ENCODE data around the gene SS18L1.

The SS18L1 gene

DNA sequence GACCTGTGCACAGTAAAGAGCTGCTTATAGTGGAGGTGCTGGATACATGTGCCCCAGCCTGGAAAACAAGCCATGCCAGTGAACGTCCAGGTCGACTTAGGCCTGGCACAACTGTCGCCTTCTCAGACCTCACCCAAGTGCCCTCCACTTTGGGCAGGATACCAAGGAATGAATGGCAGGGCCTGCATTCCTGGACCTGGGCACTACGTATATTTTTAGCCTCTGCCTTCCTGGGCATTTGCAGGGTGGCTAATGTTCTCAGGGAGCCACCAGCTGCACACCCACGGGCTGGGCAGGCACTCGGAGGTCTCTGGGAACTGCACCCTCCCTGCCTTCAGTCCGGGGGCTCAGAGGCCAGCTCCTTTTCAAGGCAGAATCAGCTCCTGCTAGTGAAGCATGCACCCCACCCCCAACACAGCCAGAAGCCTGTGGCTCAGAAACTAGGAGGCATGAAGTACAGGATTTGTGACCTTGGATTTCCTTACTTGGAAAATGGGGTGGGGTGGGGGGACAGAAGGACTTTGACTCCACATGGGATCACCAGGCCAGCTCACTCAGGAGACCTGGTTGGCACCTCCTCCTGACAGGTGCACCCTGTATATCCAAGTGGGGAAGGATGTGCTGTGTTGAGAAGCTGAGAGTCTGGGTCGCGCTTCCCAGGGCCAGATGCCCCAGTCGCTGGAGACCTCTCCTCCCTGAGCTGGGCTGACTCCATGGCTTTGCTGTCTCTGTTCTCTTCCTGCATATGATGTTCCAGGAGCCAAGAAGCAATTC, 23.8 kb upstream of the SS18L1 start:
- Histone ChIP-seq H3K4me3 (no peak overlapping the region), H3K27ac (no peak overlapping the region)

DNA sequence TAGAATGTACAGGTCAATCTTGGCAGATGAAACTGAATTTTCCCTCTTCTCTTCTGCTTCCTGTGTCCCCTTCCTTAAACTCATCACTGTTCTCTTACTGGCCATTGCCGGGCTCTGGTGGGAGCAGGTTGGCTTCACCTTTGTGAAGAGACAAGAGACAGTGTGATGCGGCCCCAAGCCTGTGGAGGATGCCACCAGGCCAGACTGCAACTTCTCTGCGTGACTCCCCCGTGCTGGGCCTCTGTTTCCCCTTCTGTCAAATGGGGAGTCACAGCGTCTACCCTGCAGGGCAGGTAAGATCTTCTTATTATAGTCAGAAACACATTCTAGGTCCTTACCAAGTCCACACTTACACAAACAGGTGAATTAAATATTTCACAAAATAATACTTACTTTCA, 23.2 kb upstream of the SS18L1 start:
- Histone ChIP-seq H3K27ac (no peak overlapping the region), H3K4me3 (no peak overlapping the region)

DNA sequence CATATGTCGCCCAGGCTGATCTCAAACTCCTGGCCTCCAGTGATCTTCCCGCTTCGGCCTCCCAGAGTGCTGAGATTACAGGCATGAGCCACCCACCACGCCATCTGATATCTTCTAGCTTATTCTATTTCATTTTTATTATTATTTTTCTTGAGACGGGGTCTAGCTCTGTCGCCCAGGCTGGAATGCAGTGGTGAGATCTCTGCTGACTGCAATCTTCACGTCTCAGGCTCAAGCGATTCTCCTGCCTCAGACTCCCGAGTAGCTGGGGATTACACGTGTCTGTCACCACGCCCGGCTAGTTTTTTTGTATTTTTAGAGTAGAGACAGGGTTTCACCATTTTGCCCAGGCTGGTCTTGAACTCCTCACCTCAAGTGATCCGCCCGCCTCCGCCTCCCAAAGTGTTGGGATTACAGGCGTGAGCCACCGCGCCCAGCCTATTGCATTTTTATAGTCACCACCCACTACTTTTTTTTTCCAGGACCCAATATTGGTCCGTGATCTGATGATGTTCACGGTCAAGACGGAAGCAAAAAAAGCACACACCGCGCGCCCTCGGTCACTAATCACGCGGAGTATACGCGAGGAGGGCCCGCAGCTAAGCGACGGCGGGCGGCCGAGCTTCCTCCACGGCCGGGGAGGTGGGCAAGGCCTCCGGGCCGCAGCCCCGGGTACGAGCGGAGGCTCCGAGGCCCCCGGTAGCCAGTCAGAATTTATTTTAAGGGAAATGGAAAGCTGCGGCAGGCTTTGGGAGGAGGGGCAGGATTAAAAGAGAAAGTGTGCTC, 22.4 kb upstream of the SS18L1 start:
- peak overlapping the region; percentile 51 to 97 (median 89) for H3K27ac ChIP-seq
- H3K4me3 ChIP-seq, result peak overlapping the region; percentile 75 to 96 (median 90)

DNA sequence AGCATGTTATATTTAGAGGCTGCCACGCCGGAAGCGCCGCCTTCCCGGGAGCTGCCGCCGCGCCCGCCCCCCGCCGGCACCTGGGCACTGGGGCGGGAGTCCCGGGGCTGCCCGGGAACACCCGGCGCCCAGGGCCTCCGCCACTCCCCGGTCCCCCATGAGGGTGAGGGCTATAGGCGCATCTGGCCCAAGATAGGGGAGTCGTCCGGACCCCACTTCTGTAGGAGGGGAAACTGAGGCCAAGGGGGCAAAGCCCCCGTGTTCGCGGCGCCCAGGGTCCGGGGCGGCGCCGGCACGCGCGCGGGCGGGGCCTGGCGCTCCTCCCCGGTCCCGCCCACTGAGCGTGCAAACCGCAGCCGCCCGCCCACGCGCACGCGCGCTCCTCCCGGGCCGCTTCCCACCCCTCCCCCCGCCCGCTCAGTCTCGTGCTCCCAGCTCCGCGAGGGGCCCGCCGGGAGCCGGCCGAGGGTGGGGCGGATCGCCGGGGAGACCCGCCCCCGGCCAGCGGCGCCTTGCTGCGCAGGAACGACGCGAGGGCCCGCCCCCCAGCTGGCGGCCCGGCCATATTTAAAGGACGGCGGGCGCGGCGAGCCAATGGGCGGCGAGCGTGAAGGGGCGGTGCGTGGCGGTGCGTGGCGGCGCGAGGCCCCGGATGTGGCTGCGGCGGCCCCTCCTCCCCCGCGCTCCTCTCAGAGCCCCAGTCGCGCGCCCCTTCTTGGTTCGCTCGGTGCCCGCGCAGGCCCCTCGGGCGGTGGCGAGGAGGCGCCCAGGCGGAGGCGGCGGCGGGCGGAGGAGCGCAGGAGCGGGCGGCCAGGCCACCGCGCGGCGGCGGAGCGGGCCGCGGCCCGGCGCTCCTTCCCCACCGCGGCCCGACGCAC, 21.6 kb upstream of the SS18L1 start, which contains the start of gene LSM14B:
Gene LSM14B, plus strand, starts transcription at position 700 of the 878 bp plus-strand sequence. CDS start 192 bp downstream, outside the sequence.
- Histone ChIP-seq H3K4me3 (peak within 1 kb of the TSS; percentile 75 to 96 (median 90)), H3K27ac (peak within 1 kb of the TSS; percentile 51 to 97 (median 89))

DNA sequence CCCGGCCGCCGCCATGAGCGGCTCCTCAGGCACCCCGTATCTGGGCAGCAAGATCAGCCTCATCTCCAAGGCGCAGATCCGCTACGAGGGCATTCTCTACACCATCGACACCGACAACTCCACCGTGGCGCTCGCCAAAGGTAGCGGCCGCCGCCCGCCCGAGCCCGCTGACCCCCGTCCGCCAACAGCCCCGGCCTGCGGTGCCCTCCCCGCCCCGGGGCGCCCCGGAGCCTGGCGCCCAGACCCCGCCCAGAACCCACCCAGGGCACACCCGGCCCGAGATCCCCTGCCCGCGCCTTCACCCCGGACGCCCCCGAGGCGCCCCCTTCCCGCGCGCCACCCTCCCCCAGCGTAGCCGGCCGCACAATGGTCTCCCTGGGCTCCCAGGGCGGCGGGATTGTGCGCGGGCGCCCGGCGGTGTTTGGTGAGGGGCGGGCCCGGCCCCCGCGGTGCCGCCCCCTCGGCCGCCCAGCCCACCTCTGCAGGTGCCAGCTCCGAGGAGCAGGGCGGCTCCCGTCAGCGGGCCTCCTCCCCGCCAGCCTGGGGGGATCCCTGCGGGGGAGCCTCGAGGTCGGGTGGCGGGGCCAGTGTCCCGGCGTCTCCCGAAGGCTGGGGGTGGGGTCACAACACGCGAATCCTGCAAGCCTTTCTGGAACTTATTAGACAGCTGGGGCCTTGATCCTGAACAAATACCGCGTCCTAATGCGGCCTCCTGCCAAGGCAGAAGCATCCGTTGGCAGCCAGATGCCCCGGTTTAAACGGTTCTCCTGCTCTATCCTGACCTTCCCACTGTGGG, 20.7 kb upstream of the SS18L1 start:
- H3K4me3 ChIP-seq, result peak overlapping the region; percentile 72 to 96 (median 90)
- peak overlapping the region; percentile 42 to 96 (median 87) for H3K27ac ChIP-seq

DNA sequence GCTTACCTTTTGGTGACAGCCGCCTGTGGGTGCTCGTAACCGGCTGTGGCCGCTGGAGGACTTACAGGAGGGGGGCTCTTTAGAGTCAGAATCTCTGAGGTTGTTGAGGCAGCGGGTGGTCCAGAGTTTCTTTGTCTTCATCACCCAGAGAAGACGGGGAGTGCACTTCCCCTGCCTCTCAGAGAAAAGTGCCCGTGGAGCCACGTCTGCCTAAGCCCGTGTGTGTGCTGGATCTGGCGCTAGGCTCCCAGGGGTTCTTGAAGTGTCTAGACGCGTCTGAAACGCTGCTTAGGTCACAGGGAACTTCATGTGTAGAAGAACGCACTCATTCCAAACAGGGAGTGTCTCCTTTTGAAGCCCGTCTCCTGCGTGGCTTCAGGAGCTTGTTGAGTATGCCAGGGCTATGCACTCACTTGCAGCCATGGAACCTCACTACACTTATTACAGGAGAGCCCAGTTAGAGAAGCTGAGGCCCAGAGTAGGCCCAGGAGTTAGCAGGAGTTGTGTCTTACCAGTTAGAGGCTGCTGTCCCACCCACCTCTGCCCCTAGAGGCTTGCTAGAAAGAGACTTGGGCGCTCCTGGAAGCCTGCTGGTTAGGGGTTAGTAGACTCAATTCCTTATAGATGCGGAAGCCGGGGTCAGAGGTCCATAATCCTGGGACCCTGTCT, 20.0 kb upstream of the SS18L1 start:
- H3K4me3 ChIP-seq, result peak overlapping the region; percentile 72 to 96 (median 90)
- H3K27ac ChIP-seq, result peak overlapping the region in 16 of 21 experiments; percentile 8 to 96 (median 88)

DNA sequence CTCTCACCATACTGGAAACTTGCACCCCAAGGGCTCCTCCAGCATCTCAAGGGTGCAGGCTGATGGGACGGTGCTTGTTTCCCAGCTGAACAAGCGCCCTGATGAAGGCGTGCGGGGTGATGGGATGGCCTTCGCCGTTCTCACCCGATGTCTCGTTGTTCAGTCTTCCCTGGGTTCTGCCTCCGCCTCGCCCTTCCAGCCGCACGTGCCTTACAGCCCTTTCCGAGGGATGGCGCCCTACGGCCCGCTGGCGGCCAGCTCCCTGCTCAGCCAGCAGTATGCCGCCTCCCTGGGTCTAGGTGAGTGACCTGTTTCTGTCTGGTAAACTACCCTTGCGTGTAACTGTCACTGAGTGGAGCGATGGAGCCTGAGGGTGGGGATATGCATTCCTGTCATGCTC, 17.4 kb upstream of the SS18L1 start:
- no peak overlapping the region for H3K4me3 ChIP-seq
- H3K27ac ChIP-seq, result no peak overlapping the region

DNA sequence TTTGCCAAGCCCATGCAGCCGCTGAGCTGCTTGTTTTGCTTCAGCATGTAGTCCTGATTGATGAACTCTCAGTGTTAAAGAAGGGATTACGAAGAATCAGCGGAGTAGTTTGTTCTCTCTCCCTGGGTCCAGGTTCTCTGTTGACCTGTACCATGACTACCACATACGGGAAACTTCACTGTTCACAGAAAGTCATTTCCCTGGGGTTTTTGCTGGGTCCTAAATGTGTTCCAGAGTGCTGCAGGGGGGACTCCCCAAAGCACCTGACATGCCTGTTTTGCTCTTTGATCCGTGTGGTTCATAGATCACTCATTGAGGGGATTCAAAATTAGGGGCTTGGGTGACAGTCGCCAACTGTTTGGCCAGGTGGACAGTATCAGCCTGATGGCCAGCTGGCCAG, 15.8 kb upstream of the SS18L1 start:
- no peak overlapping the region for H3K4me3 ChIP-seq
- no peak overlapping the region for H3K27ac ChIP-seq

DNA sequence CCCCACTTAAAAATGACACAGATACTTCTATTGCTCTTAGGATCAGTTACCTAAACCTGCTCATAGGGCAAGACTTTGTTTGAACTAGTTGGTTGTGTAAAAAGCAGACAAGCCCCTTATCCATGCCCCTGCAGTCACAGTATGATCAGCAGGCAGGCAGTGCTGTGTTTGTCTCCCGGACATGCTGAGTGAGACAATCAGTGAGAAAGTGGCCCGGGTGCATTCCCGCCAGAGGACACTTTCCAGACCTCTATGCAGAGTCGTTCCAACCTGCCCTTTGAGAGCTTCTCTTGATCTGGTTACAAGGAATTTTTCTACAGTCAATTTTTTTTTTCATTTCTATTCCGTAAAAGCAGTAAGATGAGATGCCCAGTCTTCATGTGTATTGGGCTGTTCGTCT, 15.1 kb upstream of the SS18L1 start:
- Histone ChIP-seq H3K4me3 (no peak overlapping the region), H3K27ac (no peak overlapping the region)

DNA sequence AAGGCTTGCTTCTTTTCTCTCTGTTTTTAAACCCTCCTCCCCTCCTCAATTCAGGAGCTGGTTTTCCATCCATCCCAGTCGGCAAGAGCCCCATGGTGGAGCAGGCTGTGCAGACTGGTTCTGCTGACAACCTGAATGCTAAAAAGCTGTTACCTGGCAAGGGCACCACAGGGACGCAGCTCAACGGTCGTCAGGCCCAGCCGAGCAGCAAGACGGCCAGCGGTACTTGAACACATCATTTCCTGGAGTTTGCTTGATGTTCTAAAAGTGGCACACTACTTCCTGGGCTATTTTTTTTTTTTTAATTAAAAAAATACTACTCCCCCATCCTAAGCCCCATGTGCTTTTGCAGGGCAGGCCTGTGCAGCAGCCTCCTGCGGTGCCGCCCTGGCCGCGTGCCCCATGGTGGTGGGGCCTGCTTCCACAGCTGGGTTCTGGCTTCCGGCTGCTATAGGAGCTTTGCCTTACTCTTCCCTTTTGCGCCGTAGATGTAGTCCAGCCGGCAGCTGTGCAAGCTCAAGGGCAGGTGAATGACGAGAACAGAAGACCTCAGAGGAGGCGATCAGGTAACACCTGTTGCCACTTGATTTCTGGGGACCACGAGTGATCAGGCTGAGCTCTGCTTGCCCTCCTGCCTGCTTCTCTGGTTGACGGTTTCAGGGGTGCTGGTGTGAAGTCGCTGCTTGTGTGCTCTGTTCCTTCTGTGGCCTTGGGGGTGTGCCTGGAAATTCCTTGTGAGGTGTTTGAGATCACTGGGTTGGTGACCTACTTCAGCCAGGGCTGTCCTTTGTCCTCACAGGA, 13.6 kb upstream of the SS18L1 start:
- H3K4me3 ChIP-seq, result no peak overlapping the region
- peak overlapping the region in 1 of 21 experiments; percentile 23 for H3K27ac ChIP-seq

DNA sequence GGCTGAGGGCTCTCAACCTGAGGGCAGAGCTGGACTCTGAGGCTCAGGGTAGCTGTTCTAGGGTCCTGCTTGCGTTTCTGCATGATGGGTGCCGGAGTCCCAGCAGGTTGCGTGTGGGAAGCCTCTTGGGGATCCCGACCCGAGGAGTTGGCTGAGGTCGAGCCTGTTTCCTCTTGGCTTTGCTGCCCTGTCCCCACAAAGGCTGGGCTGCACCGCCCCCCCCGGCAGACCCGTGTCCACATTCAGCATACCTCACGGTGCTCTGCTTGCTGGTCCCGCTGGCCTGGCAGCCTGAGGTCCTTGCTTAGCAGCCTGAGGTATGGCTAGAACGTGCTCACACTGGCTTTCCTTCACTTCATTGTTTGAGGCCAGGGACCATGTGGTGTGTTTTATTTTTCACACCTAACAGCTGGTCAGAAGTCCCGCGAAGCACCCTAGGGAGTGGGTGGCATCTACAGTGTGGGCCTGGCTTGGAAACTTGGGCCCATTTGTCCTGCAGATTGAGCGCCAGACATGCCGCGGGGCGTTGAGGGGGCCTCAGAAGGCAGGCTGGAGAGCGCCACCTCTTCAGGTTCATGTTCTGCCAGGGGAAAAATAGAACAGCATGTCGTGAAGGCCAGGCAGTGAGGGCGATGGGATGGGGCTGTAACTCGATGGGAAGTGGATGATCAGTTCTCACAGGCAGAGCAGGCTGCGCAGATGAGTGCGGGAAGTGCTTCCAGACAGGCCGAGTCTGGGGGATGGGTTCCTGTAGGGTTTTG, 11.8 kb upstream of the SS18L1 start:
- H3K4me3 ChIP-seq, result no peak overlapping the region
- peak overlapping the region in 5 of 21 experiments; percentile 25 to 66 (median 36) for H3K27ac ChIP-seq

DNA sequence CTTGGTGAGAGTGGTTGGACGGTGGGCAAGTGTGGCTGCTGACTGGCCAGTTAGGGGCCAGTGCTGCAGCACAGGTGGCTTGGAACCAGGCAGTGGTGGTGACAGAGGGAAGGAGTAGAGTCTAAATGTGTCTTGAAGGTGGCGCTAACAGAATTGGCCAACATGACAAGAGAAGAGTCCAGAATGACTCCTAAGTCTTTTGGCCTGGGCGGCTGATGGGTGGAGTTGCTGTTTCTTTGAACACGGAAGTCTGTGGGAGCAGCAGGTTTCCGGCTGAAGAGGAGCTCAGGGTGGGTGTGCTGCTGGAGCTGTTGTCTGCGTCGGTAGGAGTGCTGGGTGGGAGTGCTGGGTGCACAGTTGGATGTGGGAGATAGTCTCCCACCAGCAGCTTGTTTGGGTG, 11.1 kb upstream of the SS18L1 start:
- peak overlapping the region in 14 of 21 experiments; percentile 25 to 71 (median 46) for H3K27ac ChIP-seq

DNA sequence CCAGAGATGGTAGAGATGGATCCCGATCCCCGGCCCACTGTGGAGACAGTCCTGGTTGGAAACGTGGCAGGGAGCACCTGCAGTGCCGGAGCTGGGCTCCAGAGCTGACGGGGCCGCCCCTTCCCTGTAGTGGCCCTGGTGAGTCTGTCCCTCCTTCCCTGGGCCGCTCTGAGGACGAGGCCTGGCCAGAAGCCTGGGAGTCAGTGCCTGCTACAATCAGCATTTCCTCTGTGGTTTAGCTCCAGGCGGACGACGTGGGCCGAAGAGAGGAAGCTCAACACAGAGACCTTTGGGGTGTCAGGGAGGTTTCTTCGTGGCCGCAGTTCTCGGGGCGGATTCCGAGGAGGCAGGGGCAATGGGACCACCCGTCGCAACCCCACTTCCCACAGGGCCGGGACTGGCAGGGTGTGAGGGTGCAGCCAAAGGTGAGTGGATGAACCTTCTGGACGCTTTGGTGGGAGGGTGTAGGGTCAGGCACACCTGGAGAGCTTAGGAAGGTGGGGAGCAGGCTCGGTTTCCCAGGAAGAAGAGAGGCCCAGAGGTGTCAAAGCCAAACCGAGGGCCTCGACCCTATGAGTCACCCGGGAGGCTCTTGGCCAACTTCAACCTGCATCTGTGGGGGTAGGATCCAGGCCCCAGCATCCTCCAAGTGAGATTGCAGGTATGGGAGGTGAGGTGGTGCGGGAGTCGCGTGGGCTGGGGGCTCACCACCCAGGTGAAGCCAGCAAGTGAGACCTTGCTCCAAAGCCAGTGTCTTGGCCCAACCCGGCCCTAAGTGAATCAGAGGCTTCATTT, 10.3 kb upstream of the SS18L1 start:
- peak overlapping the region in 18 of 21 experiments; percentile 4 to 71 (median 46) for H3K27ac ChIP-seq
- no peak overlapping the region for H3K4me3 ChIP-seq

More for the DNA sequence above, 11.1 kb upstream of the SS18L1 start:
- no peak overlapping the region for H3K4me3 ChIP-seq

DNA sequence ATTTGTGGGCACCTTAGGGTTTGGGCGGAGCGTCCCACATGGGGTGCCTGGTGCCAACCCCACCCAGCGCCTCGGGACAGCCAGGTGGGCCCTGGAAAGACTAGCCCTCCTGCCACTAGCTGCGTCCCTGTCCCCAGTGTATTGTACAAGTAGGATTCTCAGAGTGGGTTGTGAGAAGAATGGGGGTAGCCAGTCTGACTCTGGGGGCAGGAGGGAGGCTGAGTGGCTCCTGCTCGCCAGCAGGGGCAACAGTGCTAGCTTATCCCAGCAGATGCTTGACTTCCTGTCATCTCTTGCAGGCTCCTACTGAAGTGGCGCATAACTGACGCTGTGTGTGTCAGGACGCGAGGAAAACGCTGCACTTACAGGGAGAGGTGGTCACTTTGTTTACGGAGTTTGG, 9.7 kb upstream of the SS18L1 start:
- Histone ChIP-seq H3K4me3 (no peak overlapping the region), H3K27ac (peak overlapping the region in 3 of 21 experiments; percentile 44 to 62 (median 46))

DNA sequence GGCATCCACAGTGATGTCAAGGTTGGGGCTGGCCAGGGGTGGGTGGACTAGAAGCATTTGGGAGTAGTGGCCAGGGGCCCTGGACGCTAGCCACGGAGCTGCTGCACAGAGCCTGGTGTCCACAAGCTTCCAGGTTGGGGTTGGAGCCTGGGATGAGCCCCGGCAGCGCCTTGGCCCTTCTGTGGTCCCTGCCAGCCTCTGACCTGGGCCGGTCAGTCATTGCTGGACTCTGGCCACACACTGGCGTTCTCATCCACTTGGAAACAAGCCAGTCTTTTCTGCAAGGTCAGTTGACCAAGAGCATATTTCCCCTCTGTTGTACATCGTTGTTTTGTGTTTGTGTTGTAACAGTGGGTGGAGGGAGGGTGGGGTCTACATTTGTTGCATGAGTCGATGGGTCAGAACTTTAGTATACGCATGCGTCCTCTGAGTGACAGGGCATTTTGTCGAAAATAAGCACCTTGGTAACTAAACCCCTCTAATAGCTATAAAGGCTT, 8.8 kb upstream of the SS18L1 start:
- H3K27ac ChIP-seq, result peak overlapping the region in 8 of 21 experiments; percentile 6 to 62 (median 31)

More for the DNA sequence above, 8.8 kb upstream of the SS18L1 start:
- H3K4me3 ChIP-seq, result no peak overlapping the region

All from skin epidermis (tissue), 12 donors.